HUES64 (cell line): ENCODE data around the gene RREB1.

Experiments used
- H3K27ac ChIP-seq: 2 replicates; pipeline ENCODE4 v1.7.0; 2013; ENCODE audit warnings: low read depth, low read length, inconsistent platforms
- H3K27me3 ChIP-seq: 2 replicates; pipeline ENCODE4 v1.6.1; 2013; ENCODE audit warnings: mild to moderate bottlenecking, low read length; ENCODE audit not compliant: insufficient read depth
- H3K36me3 ChIP-seq: 2 replicates; pipeline ENCODE4 v1.6.1; 2013; ENCODE audit warnings: mild to moderate bottlenecking, low read length; ENCODE audit not compliant: insufficient read depth
- H3K4me1 ChIP-seq: 2 replicates; pipeline ENCODE4 v1.6.1; 2013; ENCODE audit warnings: mild to moderate bottlenecking, low read length, moderate library complexity; ENCODE audit not compliant: insufficient read depth
- H3K4me3 ChIP-seq: 2 replicates; pipeline ENCODE4 v1.5.1; 2013; ENCODE audit warnings: mild to moderate bottlenecking, low read length, moderate library complexity
- H3K9ac ChIP-seq: 2 replicates; pipeline ENCODE4 v1.6.1; 2013; ENCODE audit warnings: mild to moderate bottlenecking, low read depth, low read length
- H3K9me3 ChIP-seq: 2 replicates; pipeline ENCODE4 v1.6.1; 2013; ENCODE audit warnings: low read depth, low read length; ENCODE audit not compliant: insufficient read depth
- WGBS: fragments of 150-250, 120-280 bp; methylation state at CpG from one replicate; pipeline ENCODE4 v1.1.7; 2013; ENCODE audit warnings: missing lambda C conversion rate; 5-methylcytosine and 5-hydroxymethylcytosine counted together

Gene RREB1

DNA sequence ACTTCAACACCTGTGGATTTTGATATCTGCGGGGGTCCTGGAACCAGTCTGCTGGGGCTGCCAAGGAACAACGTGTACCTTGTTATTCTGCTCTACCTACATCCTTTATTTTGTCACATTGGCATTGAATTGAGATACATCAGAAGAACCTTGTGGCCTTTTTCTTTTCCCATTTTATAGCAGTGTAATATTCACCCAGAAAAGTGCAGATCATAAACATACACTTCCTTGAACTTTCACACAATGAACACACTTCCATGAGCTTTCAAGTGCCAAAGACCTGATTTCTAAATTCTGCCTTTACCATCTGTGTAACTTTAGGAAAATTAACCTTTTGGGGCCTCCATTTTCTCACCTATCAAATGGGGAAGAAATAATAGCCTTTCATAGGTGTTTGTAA is 29.9 kb upstream of the RREB1 start:
- 95% methylated on average over 2 of the region's 2 CpGs for WGBS
- H3K9me3 ChIP-seq, result no peaks in the 10 kb centered on the region
- no peak overlapping the region for H3K9ac ChIP-seq
- H3K4me1 ChIP-seq, result no peaks in the 10 kb centered on the region
- no peak overlapping the region for H3K27ac ChIP-seq
- no peaks in the 10 kb centered on the region for H3K27me3 ChIP-seq
- no peaks in the 10 kb centered on the region for H3K36me3 ChIP-seq
- H3K4me3 ChIP-seq, result no peak overlapping the region

DNA sequence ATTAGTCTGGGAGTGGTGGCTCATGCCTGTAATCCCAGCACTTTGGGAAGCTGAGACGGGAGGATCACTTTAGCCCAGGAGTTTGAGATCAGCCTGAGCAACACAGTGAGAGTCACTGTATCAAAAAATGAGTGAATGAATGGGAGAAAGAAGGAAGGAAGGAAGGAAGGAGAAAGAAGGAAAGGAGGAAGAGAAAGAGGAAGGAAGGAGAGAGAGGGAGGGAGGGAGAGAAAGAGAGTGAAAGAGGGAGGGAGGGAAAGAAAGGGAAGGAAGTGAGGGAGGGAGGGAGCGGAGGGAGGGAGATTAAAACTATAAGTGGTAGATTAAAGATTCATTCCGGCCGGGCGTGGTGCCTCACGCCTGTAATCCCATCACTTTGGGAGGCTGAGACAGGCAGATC is 28.9 kb upstream of the RREB1 start:
- H3K9ac ChIP-seq, result no peak overlapping the region
- no peak overlapping the region for H3K27ac ChIP-seq
- WGBS, result 91% methylated on average over 6 of the region's 6 CpGs
- no peak overlapping the region for H3K4me3 ChIP-seq
- H3K36me3 ChIP-seq, result no peaks in the 10 kb centered on the region
- H3K9me3 ChIP-seq, result no peaks in the 10 kb centered on the region
- H3K4me1 ChIP-seq, result no peaks in the 10 kb centered on the region
- H3K27me3 ChIP-seq, result no peaks in the 10 kb centered on the region

DNA sequence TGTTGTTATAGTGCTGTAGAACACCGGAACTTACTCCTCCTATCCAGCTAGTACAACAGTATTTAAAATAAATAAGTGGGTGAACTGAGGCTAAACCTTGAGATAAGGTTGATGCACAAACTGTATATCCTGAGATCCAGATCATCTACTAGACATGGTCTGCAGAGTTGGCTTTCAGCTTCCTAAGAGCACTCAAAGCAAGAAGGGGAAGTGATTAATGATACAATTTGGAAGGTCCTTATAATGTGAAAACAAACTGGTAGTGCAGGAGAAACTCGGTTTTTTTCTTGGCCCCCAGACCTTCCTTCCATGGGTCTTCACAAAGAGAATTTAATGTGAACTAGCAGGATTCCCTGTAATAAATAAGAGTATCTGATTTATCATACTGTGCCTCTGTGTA is 27.4 kb upstream of the RREB1 start:
- Histone ChIP-seq H3K27ac (no peak overlapping the region), H3K9ac (no peak overlapping the region), H3K4me3 (no peak overlapping the region), H3K9me3 (no peaks in the 10 kb centered on the region), H3K4me1 (no peaks in the 10 kb centered on the region), H3K27me3 (peaks cover 6% of the 10 kb centered on the region; the same call in 1 of the 2 replicates), H3K36me3 (no peaks in the 10 kb centered on the region)
- WGBS, result 88% methylated on average over 1 of the region's 2 CpGs

DNA sequence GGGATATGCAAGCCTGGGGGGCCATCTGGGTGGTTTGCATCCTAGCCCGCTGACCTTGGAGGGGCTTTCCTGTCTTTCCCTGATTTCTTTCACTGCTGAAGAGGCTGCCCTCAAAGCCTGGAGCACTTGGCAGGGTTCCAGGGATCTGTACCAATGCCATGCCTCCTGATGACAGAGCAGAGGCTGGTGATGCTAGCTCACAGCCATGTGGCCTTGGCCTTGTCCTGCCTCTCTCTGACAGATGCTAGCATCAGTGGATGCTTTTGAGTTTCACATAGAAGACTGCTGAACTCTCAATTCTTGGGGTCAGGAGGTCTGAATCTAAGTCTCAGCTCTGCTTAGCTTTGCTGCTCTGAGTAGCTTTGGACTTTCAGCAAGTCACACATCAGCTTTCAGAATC is 21.9 kb upstream of the RREB1 start:
- Histone ChIP-seq H3K9ac (no peak overlapping the region), H3K27ac (no peak overlapping the region), H3K9me3 (no peaks in the 10 kb centered on the region)

DNA sequence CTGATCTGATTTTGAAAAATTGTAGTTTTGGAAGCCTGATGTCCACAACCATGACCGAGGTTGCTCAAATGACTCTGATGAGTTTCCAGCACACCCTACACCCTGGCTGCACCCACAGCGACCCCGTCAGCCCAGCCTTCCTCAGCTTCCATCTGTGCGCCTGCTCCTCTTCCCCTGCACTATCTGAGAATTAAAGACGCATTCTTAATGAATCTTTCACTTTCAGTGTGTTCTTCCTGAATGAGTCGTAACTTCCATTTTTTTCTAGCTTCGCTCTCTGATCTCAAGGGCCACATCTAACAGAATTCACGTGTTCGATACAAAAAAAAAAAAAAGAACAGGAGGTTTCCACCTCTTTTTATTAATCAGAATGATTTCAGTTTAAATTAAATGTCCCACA is 21.3 kb upstream of the RREB1 start:
- no peak overlapping the region for H3K9ac ChIP-seq
- WGBS, result 58% methylated on average over 9 of the region's 9 CpGs
- H3K27me3 ChIP-seq, result peaks cover 40% of the 10 kb centered on the region; the same call in 1 of the 2 replicates
- H3K36me3 ChIP-seq, result no peaks in the 10 kb centered on the region
- 0 out of 2 replicates have a peak overlapping the region, but pooled peaks have one; percentile 3 for H3K4me3 ChIP-seq
- H3K27ac ChIP-seq, result no peak overlapping the region
- no peaks in the 10 kb centered on the region for H3K9me3 ChIP-seq
- peaks cover 26% of the 10 kb centered on the region for H3K4me1 ChIP-seq

More for the DNA sequence above, 21.9 kb upstream of the RREB1 start:
- Histone ChIP-seq H3K4me1 (peaks cover 26% of the 10 kb centered on the region), H3K36me3 (no peaks in the 10 kb centered on the region), H3K4me3 (no peak overlapping the region), H3K27me3 (peaks cover 40% of the 10 kb centered on the region; the same call in 1 of the 2 replicates)
- WGBS, result 51% methylated on average over 1 of the region's 1 CpG

DNA sequence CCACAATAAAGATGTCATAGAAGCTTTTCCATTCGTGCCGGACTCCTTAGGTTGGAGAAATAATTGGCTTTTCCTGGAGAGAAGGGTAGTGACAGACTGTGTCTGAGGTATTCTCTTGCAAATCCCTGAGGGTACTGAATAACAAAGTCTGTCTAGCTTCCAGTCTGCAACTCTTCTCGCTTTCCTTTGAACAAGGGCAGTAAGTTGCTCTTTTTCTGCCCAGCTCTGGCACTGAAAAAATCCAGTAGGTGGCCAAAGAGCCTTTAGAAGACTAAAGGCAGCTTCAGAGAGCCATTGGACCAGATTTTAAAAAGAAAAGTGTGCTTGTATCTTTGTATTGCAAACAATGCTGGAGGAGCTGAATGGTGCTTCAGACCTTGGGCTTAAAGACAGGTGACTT is 20.7 kb upstream of the RREB1 start:
- Histone ChIP-seq H3K9ac (no peak overlapping the region), H3K27ac (0 out of 2 replicates have a peak overlapping the region, but pooled peaks have one; percentile 19), H3K27me3 (peaks cover 40% of the 10 kb centered on the region; the same call in 1 of the 2 replicates), H3K4me1 (peaks cover 26% of the 10 kb centered on the region), H3K4me3 (0 out of 2 replicates have a peak overlapping the region, but pooled peaks have one; percentile 3), H3K9me3 (no peaks in the 10 kb centered on the region), H3K36me3 (no peaks in the 10 kb centered on the region)
- WGBS, result 5% methylated on average over 3 of the region's 3 CpGs

DNA sequence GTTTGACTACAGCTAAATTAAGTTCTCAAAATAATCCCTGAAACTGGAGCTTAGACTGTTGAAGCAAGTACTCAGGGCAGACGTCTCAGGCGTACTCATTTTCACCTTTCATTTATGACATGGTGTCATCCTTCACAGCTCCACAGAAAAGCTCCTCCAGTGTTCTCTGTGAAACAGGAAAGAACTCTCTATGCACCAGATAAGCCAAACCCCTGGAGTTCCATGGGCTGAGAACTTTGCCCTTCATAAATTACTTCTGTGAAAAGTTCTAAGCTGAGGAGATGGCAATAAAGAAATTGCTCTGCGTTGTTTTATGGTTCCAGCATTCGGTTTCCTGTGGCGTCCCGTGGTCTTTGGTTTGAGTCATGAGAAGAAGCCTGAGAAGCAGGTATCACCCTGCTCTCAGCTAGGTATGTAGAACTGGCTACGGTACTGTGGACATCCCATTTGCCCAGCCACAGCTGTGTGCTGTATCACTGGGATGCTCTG is 20.2 kb upstream of the RREB1 start:
- 64% methylated on average over 7 of the region's 7 CpGs for WGBS
- Histone ChIP-seq H3K27me3 (peaks cover 40% of the 10 kb centered on the region; the same call in 1 of the 2 replicates), H3K4me3 (no peak overlapping the region), H3K9ac (no peak overlapping the region), H3K4me1 (peaks cover 26% of the 10 kb centered on the region), H3K9me3 (no peaks in the 10 kb centered on the region), H3K36me3 (no peaks in the 10 kb centered on the region), H3K27ac (0 out of 2 replicates have a peak overlapping the region, but pooled peaks have one; percentile 19)

DNA sequence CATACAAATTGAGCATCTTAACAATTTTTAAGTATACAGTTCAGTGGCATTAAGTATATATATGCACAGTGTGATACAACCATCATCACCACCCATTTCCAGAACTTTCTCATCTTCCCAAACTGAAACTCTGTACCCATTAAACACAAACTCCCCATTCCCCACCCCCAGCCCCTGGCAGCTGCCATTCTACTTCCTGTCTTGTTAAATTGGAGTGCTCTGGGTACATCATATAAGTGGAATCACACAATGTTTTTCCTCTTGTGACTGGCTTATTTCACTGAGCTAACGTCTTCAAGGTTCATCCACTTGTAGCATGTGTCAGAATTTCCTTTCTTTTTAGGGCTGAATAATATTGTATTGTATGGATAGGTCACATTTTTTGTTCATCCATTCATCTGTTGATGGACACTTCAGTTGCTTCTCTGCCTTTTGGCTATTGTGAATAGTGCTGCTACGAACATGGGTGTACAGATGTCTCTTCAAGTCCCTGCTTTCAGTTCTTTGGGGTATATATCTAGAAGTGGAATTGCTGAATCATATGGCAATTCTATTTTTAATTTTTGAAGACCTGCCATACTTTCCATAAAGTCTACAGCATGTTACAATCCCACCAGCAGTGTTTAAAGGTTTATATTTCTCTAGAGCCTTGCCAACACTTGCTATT is 19.6 kb upstream of the RREB1 start:
- Histone ChIP-seq H3K9me3 (no peaks in the 10 kb centered on the region), H3K36me3 (no peaks in the 10 kb centered on the region), H3K4me3 (no peak overlapping the region), H3K9ac (no peak overlapping the region), H3K4me1 (peaks cover 26% of the 10 kb centered on the region), H3K27ac (no peak overlapping the region), H3K27me3 (peaks cover 40% of the 10 kb centered on the region; the same call in 1 of the 2 replicates)
- WGBS, result 89% methylated on average over 2 of the region's 2 CpGs

DNA sequence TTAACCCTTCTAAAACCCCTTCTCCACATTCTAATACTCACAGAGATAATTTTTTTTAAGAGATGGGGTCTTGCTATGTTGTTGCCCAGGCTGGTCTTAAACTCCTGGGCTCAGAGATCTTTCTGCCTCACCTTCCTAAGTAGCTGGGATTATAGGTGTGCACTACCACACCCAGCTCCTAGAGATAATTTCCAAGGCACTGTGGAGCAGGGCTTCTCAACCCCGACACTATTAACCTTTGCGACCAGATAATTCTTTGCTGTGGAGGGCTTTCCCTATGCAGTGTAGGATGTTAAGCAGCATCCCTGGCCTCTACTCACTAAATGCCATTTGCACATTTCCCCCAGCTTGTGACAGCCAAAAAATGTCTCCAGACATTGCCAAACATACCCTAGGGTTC is 8.8 kb upstream of the RREB1 start:
- H3K27ac ChIP-seq, result no peak overlapping the region
- H3K27me3 ChIP-seq, result no peaks in the 10 kb centered on the region
- H3K36me3 ChIP-seq, result no peaks in the 10 kb centered on the region
- H3K4me3 ChIP-seq, result no peak overlapping the region
- 75% methylated on average over 2 of the region's 2 CpGs for WGBS
- no peaks in the 10 kb centered on the region for H3K9me3 ChIP-seq
- no peak overlapping the region for H3K9ac ChIP-seq
- H3K4me1 ChIP-seq, result peaks cover 7% of the 10 kb centered on the region; the same call in 1 of the 2 replicates

DNA sequence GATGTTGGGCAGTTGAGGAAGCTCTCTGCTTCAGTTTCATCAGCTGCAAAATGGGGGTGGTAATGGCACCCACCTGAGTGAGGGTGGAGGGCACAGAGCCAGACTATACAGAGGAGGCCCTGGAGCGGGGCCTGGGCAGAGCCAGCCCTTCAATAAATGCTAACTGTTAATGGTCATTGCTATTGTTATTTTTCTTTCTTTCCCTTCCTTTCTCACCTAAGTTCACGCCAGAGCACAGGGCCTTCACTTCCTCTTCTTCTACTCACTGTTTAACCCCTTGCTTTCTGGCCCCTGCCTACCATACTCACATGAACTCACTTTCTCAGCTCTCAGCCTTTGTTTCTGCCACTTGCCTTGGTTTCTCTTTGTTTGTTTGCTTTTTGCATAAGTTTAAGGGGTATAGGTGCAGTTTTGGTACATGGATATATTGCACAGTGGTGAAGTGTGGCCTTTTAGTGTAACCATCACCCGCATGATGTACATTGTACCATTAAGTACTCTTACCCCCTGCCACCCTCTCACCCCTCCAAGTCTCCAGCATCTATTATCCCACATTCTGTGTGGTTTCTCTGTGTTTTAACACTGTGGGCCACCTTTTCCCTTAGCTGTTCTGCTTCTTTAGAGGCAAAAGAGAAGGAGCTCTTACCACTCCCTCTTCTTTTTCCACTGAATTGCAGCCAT is 7.5 kb upstream of the RREB1 start:
- Histone ChIP-seq H3K4me1 (peaks cover 7% of the 10 kb centered on the region; the same call in 1 of the 2 replicates), H3K4me3 (no peak overlapping the region), H3K27ac (no peak overlapping the region), H3K36me3 (no peaks in the 10 kb centered on the region), H3K27me3 (no peaks in the 10 kb centered on the region), H3K9me3 (no peaks in the 10 kb centered on the region), H3K9ac (no peak overlapping the region)
- WGBS, result 71% methylated on average over 3 of the region's 3 CpGs

DNA sequence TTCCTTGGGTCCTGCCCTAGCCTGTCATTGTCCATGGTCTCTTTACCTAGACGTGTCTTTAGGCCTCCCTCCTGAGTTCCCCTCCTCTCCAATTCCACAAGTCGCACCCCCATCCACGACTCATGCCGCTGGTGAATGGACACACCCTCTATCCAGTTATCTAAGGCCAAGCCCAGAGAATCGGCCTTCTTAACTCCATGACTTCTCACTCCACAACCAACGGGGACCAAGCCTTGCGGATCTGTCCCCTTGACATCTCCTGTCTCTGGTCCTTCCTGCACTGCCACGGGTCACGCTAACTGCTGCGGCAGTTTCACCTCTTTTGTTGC is 7.0 kb upstream of the RREB1 start:
- Histone ChIP-seq H3K9me3 (no peaks in the 10 kb centered on the region), H3K27me3 (no peaks in the 10 kb centered on the region), H3K27ac (no peak overlapping the region), H3K4me3 (no peak overlapping the region), H3K4me1 (peaks cover 7% of the 10 kb centered on the region; the same call in 1 of the 2 replicates), H3K36me3 (no peaks in the 10 kb centered on the region), H3K9ac (no peak overlapping the region)
- 82% methylated on average over 10 of the region's 10 CpGs for WGBS
